Motor neuron (in vitro differentiated cells): ENCODE results near the gene CDC25A. TPM values are rescaled to one million over a fixed set of nuclear protein-coding genes. Genes with fewer than 3 reads are reported as not detected.

ENCODE experiments used
- ATAC-seq, 8 experiments: fragments of 200-7000 bp; cut with Tn5 transposase; replicated peaks in 6 of 8; 2 replicates each; pipeline ENCODE4 v1.8.0; 2021; ENCODE audit warnings: mild to moderate bottlenecking in 8 of 8, moderate library complexity in 8 of 8
- H3K27ac ChIP-seq, 2 donors: fragments of 250-450 bp; sonication (Bioruptor Pico); 2 replicates each; pipeline ENCODE4 v1.9.0; 2021; ENCODE audit warnings: antibody characterized with exemption in 2 of 2, mild to moderate bottlenecking in 2 of 2, moderate library complexity in 1 of 2
- H3K4me1 ChIP-seq, 2 donors: fragments of 250-450 bp; sonication (Bioruptor Pico); replicated peaks in 1 of 2; 2 replicates each; pipeline ENCODE4 v1.6.1; 2021; ENCODE audit warnings: antibody characterized with exemption in 2 of 2, mild to moderate bottlenecking in 2 of 2, moderate library complexity in 1 of 2
- H3K4me3 ChIP-seq, 5 donors: fragments of 250-450 bp; sonication (Bioruptor Pico); 2 replicates each; pipeline ENCODE4 v1.9.0; 2021; ENCODE audit warnings: antibody characterized with exemption in 5 of 5, mild to moderate bottlenecking in 5 of 5, moderate library complexity in 4 of 5
- WGBS, 10 experiments: fragments of 450-650 bp; shearing (Covaris generic); methylation state at CpG; one replicate each; pipeline ENCODE4 v1.0.0; 2022; 5-methylcytosine and 5-hydroxymethylcytosine counted together
- in situ Hi-C, 9 experiments: fragments of 400-800 bp; cut with MboI; loops; one replicate each; pipeline ENCODE4 v1.15.0; 2021; ENCODE audit warnings: low sequenced_read_pairs in 9 of 9, low pct_unique_long_range_greater_than_20kb in 2 of 9; ENCODE audit not compliant: unreplicated experiment in 9 of 9
- total RNA-seq, 8 experiments: library from RNA; unstranded; fragments of 300-600 nt; gene quantifications; 2 replicates each; pipeline versions ENCODE4 v1.2.3 to v1.2.4, GENCODE V29; 2022

Gene CDC25A
- 10 to 100 TPM in 6 of 8 experiments, 1 to 10 TPM in 2; 3.7 to 33.8 (median 13.2) TPM for total RNA-seq

DNA sequence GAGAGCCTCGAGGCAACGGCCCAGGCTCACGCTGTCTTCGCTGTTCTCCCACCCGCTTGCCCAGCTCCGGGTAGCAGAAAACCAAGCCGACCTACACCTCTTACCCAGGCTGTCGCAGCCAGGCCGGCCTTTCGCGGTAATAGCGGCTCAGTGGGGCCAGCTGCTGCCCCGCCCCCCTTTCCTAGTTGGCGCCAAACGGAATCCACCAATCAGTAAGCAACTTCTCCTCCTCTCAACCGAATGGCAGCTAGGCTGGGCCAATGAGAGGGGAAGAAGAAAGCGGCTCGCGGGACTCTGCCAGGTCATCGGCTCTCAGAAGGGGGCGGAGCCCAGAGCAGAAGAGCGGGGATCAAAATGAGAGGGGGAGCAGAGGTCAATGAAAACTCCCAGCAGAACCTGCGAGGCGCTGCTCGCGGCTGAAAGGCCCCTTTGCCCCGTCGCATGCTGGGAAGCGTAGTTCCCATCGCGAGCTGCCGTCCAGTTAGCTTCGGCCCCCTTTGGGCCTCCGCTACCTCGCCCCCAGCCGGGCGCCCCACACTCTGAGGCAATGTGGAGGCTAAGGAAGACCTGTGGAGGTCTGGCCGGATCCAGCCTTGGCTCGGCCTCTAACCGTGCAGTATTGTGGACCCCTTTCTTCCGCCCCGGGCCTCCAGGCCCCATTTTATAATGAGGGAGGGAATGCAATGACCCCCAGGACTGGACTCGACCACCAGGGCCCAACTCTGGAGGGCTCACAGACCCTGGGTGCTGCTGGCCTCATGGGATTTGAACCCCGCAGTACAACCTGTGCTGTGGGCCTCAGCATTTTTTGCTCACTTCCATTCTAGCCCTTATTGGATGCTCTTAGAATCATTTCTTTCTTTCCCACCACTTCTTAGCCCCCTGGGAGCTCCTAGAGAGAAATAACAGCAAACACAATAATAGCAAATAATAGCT lies at the start of gene CDC25A:
Gene CDC25A, minus strand, starts transcription at position 152 of the 936 bp plus-strand sequence. CDS start 470 bp downstream, outside the sequence.
- Histone ChIP-seq H3K4me3 (peak within 1 kb of the TSS; percentile 47 to 80 (median 59)), H3K4me1 (peaks cover 4 to 5% of the 10 kb centered on the region in 2 donors), H3K27ac (peak within 1 kb of the TSS; percentile 69 to 79)
- in situ Hi-C loops: no loop called here
- ATAC-seq: peak; percentile 89 to 96 (median 93)
- WGBS, 10 experiments: 0 to 100% (median 4%) methylated on average over 1 to 28 of the region's 44 CpGs; no CpG with 5 or more reads in 3 of the 10 experiments

DNA sequence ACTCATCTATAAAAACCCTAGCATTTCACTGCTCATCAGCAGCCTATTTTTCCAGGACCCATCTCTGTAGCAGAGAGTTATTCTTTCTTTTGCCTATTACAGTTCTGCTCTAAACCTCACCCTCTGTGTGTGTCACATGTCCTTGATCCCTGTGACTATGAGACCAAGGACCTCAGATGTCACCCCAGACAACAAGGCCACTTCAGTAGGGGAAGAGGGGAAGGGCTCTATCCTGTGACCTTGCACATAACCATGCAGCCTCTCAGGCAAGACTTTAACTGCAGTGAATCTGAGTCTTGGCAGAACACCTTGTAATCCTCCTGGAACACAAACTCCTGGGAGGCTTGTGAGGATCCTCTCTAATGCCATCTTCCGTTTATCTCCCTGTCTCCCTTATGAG lies 48.3 kb upstream of the CDC25A start:
- in situ Hi-C loops: loop anchor here in 1 of 9 experiments (25.0 kb wide), 1 partner anchor 201 kb away; the partner anchor contains the start of genes ATRIP, CCDC51, PLXNB1 and TMA7
- 40 to 86% (median 75%) methylated on average over 1 of the region's 1 CpG; no CpG with 5 or more reads in 7 of the 10 experiments for WGBS, 10 experiments
- ATAC-seq: peak in 2 of 8 experiments; percentile 11 to 13
- Histone ChIP-seq H3K4me1 (peaks cover 26 to 28% of the 10 kb centered on the region in 2 donors), H3K27ac (no peak overlapping the region), H3K4me3 (no peak overlapping the region)

GRCh38 chr3:48233542-48233941 lies 45.3 kb upstream of the CDC25A start:
- H3K4me3 ChIP-seq: no peak overlapping the region
- 33 to 100% (median 95%) methylated on average over 1 to 2 of the region's 2 CpGs; no CpG with 5 or more reads in 3 of the 10 experiments for WGBS, 10 experiments
- H3K27ac ChIP-seq: no peak overlapping the region
- ATAC-seq: no peak
- in situ Hi-C loops: loop anchor here in 1 of 9 experiments (25.0 kb wide), 1 partner anchor 204 kb away; the partner anchor contains the start of genes ATRIP, CCDC51, PLXNB1 and TMA7
- H3K4me1 ChIP-seq: peaks cover 16% of the 10 kb centered on the region in 2 donors

DNA sequence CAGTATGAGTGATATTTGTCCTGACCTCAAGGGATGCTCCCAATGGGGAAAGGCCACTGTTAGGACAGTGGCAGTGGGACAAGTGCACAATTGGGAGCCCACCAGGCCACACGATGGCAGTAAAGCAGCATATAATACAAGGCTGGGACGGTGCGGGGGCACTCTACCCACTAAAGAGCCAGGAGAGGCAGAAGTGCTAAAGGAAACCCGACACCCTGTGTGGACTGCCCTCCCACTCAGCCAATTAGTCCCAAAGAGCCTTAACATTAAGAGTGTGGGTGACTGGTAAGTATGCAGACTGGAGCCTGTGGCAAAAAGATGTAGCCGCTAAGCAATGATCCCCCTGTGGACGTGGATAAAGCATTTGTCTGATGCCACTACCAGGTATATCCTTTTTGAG lies 44.5 kb upstream of the CDC25A start:
- peak; percentile 81 to 100 (median 93) for ATAC-seq
- in situ Hi-C loops: loop anchor here in 1 of 9 experiments (25.0 kb wide), 1 partner anchor 205 kb away; the partner anchor contains the start of genes ATRIP, CCDC51, PLXNB1 and TMA7
- H3K4me3 ChIP-seq: no peak overlapping the region
- H3K27ac ChIP-seq: no peak overlapping the region
- peaks cover 16% of the 10 kb centered on the region in 2 donors for H3K4me1 ChIP-seq
- WGBS, 10 experiments: 9 to 100% (median 80%) methylated on average over 1 to 6 of the region's 6 CpGs; no CpG with 5 or more reads in 3 of the 10 experiments

DNA sequence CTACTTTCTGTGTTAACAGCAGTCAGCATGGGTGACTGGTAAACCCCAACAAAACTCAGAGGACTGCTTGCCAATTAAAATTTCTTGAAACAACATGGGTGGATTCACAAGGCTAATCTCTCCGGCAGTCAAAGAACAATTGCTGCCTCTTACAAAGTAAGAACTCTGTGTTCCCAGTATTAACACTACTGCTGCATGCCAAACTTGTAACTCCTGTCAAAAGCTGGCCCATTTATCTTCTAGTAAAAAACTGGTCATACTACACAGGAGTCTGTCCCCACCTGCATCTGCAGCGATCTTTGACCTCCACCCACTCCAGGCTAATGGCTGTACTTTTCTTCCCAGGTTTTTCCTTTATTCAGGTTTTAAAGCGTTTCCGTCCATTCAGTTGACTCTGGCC lies 44.0 kb upstream of the CDC25A start:
- H3K27ac ChIP-seq: no peak overlapping the region

GRCh38 chr3:48226939-48227338 lies 38.7 kb upstream of the CDC25A start:
- in situ Hi-C loops: loop anchor here in 1 of 9 experiments (25.0 kb wide), 1 partner anchor 210 kb away; the partner anchor contains the start of genes ATRIP, CCDC51, PLXNB1 and TMA7
- H3K27ac ChIP-seq: no peak overlapping the region
- WGBS, 10 experiments: 13 to 100% (median 21%) methylated on average over 1 to 2 of the region's 3 CpGs; no CpG with 5 or more reads in 6 of the 10 experiments
- no peaks in the 10 kb centered on the region for H3K4me1 ChIP-seq
- no peak overlapping the region for H3K4me3 ChIP-seq
- ATAC-seq: no peak

More for the DNA sequence above, 44.0 kb upstream of the CDC25A start:
- in situ Hi-C loops: loop anchor here in 1 of 9 experiments (25.0 kb wide), 1 partner anchor 205 kb away; the partner anchor contains the start of genes ATRIP, CCDC51, PLXNB1 and TMA7
- no peak overlapping the region for H3K4me3 ChIP-seq
- no peak for ATAC-seq
- peaks cover 11 to 12% of the 10 kb centered on the region in 2 donors for H3K4me1 ChIP-seq
- WGBS, 10 experiments: 0 to 100% (median 86%) methylated on average over 1 to 4 of the region's 4 CpGs; no CpG with 5 or more reads in 2 of the 10 experiments

DNA sequence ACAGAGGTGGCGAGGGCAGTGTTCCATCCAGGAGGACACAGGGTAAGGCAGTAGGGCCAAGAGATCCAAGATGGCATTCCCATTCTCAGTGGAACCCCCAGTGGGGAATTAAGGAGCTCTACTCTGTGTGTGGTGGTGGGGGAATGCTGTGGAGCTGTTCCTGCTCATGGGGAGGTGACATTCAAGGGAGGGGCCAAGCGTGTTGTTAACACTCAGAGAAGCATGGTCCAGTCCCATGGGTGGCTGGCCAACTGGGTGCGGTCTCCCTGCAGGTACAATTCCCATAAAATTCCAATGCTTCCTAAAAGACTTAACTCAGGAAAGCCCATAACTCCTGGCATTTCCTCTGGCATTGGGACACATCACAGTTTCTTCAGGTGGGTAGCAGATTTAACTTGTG lies 37.4 kb upstream of the CDC25A start:
- ATAC-seq: no peak
- Histone ChIP-seq H3K4me1 (no peaks in the 10 kb centered on the region), H3K4me3 (no peak overlapping the region), H3K27ac (no peak overlapping the region)
- in situ Hi-C loops: loop anchor here in 1 of 9 experiments (25.0 kb wide), 1 partner anchor 212 kb away; the partner anchor contains the start of genes ATRIP, CCDC51, PLXNB1 and TMA7
- WGBS, 10 experiments: 63 to 94% (median 71%) methylated on average over 2 to 3 of the region's 3 CpGs; no CpG with 5 or more reads in 6 of the 10 experiments

- peak; percentile 25 to 97 (median 52) for ATAC-seq
- 54 to 92% (median 76%) methylated on average over 2 to 9 of the region's 11 CpGs; no CpG with 5 or more reads in 1 of the 10 experiments for WGBS, 10 experiments
- Histone ChIP-seq H3K4me1 (no peaks in the 10 kb centered on the region), H3K4me3 (no peak within 1 kb of the TSS), H3K27ac (no peak within 1 kb of the TSS)
- in situ Hi-C loops: no loop called here
Observed at GRCh38 chr3:48222616-48223513, 34.6 kb upstream of the CDC25A start, which contains the start of gene CAMP. CAMP (plus strand) TSS chr3:48223495; CDS start chr3:48223512, 17 bp downstream.

DNA sequence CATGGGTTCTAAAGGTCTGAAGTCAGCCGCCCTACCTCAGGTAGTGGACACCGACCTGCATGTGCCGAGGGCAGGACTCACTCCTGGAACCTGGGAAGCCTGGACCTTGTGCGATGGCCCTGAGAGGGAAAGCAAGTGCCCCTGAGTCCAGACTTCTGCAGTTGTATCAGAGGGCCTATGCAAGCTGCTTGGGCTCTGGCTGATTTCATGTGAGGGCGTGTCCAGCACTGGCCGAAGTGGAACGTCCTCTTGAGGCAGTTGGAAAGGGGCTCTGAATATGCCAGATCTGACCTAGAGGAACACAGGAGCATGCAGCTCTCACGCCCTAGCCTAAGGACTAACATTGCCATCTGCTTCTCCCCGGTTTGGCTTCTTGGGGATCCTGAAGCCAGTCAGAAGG lies 32.5 kb upstream of the CDC25A start:
- in situ Hi-C loops: no loop called here
- no peaks in the 10 kb centered on the region for H3K4me1 ChIP-seq
- H3K27ac ChIP-seq: no peak overlapping the region
- WGBS, 10 experiments: 0 to 100% (median 64%) methylated on average over 1 to 5 of the region's 9 CpGs; no CpG with 5 or more reads in 2 of the 10 experiments
- H3K4me3 ChIP-seq: no peak overlapping the region
- peak in 3 of 8 experiments; percentile 22 to 47 (median 31) for ATAC-seq

- in situ Hi-C loops: no loop called here
- no peak overlapping the region for H3K4me3 ChIP-seq
- no peak overlapping the region for H3K27ac ChIP-seq
- ATAC-seq: peak in 2 of 8 experiments; percentile 7 to 11
- WGBS, 10 experiments: 0 to 94% (median 40%) methylated on average over 1 to 3 of the region's 3 CpGs; no CpG with 5 or more reads in 6 of the 10 experiments
- peaks cover 0 to 2% of the 10 kb centered on the region in 2 donors for H3K4me1 ChIP-seq
Observed at GRCh38 chr3:48219543-48219942, 31.3 kb upstream of the CDC25A start.

GRCh38 chr3:48218537-48218936 lies 30.3 kb upstream of the CDC25A start:
- peaks cover 0 to 2% of the 10 kb centered on the region in 2 donors for H3K4me1 ChIP-seq
- WGBS, 10 experiments: 67 to 100% (median 85%) methylated on average over 1 to 5 of the region's 5 CpGs; no CpG with 5 or more reads in 2 of the 10 experiments
- no peak for ATAC-seq
- in situ Hi-C loops: no loop called here
- no peak overlapping the region for H3K27ac ChIP-seq
- no peak overlapping the region for H3K4me3 ChIP-seq

DNA sequence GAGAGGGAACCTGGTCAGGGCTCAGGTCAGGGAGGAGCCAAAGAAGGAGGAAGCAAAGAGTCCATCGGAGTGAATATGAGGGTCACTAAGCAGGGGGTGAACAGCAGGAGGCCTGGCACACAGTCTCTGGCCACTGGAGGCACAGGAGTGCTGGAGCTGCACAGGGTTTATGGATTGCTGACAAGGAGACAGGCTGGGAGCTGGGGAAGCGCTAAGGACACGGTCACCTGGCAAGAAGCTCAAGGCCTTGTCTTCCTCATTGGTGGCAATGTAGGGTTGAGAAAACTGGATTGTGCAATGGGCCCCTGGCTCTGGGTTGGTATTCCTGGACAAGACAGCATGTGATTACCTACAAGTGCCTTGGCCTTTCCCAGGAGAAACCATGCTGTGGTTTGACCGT lies 29.2 kb upstream of the CDC25A start:
- Histone ChIP-seq H3K4me3 (no peak overlapping the region), H3K4me1 (peaks cover 0 to 2% of the 10 kb centered on the region in 2 donors), H3K27ac (no peak overlapping the region)
- no peak for ATAC-seq
- 50 to 100% (median 83%) methylated on average over 1 to 4 of the region's 4 CpGs; no CpG with 5 or more reads in 3 of the 10 experiments for WGBS, 10 experiments
- in situ Hi-C loops: no loop called here
